GM12892 (cell line): Measurements from ENCODE around the gene TRAPPC3.

Experiments used
- DNase-seq: peaks from one replicate; pipeline ENCODE4 v3.0.0; 2011; ENCODE audit not compliant: insufficient read length
- FAIRE-seq: peaks from 2 replicates; lab custom pipeline; 2011; peaks lifted over from hg19 to GRCh38; lab: Jason Lieb, UNC
- POLR2A ChIP-seq: IDR thresholded peaks from 2 replicates; pipeline ENCODE4 v1.6.1; 2011; ENCODE audit warnings: low read depth, low read length, control low read depth
- POLR2AphosphoS5 ChIP-seq: IDR thresholded peaks from 2 replicates; pipeline ENCODE4 v1.6.1; 2011; ENCODE audit warnings: low read depth, low read length, control low read depth
- TAF1 ChIP-seq: IDR thresholded peaks from 2 replicates; pipeline ENCODE4 v1.6.1; 2011; ENCODE audit warnings: low read depth, mild to moderate bottlenecking, control low read depth, low read length, borderline replicate concordance

The TRAPPC3 gene

DNA sequence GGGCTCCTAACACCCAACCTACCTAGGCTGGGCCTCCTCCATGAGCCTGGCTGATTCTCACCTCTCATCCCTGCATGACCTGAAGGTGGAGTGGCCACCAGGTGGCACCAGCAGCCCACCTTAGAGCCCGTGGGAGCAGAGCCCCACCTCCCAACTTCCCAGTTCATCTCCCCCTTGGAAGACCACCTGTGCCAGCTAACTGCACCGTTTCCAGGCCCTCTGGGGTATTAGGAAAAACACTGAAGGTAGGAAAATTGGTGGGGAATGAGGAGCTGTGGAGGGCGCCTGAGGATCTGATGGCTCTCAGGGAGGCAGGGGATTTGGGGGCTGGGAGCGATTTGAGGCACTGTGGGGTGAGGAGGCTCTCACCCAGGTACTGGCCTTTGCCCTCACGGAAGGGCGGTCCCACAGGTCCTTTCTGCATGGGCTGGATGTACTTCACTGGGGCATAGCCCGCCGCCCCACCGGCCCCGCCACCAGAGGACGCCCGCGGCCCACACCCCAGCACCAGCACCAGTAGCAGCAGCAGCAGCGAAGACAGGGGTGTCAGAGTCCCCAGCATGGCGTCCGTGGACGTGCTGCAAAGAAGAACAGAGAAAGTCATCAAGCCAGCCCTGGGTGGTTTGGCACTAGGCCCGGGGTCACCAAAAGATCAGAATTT, 49.5 kb downstream of the TRAPPC3 start:
- TF ChIP-seq POLR2AphosphoS5 (no peak), TAF1 (no peak), POLR2A (no peak)
- FAIRE-seq (peak; percentile 85), DNase-seq (peak; percentile 82)

DNA sequence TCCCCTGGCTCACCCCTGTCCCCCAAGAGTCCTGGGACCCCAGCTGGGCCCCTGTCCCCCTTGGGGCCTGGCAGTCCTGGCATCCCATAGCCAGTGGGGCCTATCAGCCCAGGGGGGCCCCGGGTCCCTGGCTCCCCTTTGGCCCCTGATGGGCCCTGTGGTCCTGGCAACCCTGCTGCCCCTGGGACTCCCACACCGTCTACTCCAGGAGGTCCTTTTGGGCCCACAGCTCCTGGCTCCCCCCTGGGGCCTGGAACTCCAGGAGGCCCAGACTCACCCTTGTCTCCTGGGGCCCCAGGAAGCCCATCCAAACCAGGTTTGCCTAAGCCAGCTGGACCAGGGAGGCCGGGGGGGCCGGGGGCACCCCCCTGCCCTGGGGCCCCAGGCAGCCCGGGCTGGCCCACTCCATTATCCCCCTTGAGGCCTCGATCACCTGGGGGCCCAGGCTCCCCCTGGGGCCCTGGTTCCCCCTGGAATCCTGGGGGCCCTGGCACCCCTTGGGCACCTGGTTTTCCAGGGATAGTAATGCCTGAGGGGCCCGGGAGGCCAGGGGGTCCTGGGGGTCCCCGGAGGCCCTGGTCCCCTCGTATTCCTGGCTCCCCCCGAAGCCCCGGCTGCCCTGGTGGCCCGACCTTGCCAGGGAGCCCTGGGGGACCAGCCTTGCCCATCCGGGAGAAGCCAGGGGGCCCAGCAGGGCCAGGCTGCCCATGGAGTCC, 50.5 kb downstream of the TRAPPC3 start:
- TF ChIP-seq POLR2A, result no peak
- no peak for TF ChIP-seq POLR2AphosphoS5
- TF ChIP-seq TAF1, result no peak
- no peak for FAIRE-seq

DNA sequence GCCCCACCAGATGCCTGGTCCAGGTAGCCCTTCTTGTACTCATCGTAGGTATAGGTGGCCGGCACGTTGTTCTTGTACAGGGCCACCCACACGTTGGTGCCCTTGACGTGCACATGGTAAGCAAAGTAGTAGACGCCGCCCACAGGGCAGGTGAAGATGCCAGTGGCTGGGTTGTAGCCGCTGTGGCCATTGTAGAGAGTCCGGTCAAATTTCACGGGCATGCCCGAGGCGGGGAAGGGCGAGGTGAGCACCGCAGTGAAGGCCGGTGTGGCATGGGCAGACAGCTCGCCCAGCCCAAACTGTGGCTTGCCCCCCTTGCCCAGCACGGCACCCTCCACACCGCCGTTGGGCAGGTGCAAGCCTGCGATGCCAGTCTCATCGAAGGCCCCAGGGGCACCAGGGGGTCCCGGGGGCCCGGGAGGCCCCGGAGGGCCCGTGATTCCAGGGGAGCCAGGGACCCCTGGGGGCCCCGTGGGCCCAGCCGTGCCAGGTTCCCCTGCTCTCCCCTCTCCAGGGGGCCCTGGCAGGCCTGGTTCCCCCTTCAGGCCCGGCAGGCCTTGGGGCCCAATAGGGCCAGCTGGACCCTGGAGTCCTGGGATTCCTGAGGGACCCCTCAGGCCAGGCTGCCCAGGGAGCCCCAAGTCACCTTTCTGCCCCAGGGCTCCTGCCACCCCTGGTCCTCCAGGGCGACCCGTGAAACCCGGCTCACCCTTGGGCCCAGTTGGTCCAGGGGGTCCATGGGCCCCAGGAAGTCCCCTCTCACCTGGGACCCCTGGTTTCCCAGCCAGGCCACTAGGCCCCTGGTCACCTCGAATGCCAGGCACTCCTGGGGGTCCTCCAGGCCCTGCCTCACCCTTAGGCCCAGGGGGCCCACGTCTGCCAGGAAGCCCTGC, 51.3 kb downstream of the TRAPPC3 start:
- FAIRE-seq, result no peak

More for the DNA sequence above, 50.5 kb downstream of the TRAPPC3 start:
- no peak for DNase-seq

DNA sequence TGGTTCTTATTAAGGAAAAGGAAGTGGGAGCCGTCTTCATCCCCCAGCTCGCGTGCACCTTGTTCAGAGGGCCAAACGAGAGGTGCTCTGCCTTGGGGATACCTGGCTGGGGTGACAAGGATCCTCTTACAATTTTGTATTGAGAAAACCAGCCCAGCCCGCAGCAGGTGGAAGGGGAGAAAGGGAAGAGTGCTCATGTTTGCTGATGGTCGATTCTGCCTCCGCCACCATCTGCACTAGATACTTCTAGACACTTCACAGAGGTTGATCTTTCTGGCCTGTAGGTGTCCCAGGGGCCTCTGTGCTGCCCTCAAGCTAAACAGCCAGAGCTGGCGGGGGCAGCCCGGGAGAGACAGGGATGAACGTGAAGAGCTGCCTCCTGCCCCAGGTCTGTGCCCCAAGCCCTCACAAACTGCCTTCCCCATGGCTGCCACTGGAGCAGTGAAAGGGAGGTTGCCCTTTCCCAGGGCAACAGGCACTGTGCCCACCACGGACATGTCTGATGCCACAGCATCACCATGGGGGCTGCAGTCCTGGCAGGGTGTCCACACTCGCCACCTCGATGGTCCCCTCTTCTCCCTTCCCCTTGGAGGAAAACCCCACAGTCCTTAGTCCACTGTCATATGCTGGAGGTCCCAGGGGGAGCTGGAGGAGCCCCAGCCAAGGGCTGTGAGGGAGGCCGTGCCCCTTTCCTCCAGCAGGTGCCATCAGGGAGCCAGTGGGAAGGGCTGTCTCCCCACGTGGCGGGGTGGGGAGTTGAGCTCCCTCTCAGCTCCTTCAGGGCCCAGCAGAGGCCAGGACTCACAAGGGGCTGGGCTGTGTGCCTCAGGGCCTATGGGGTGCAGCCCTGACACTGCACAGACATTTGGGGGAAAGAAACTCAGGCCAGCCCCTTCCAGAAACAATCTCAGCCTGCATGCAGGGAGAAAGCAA, 52.5 kb downstream of the TRAPPC3 start:
- no peak for DNase-seq
- no peak for TF ChIP-seq TAF1
- TF ChIP-seq POLR2A, result no peak
- no peak for TF ChIP-seq POLR2AphosphoS5
- no peak for FAIRE-seq

More for the DNA sequence above, 51.3 kb downstream of the TRAPPC3 start:
- no peak for DNase-seq
- TF ChIP-seq POLR2AphosphoS5, result no peak

DNA sequence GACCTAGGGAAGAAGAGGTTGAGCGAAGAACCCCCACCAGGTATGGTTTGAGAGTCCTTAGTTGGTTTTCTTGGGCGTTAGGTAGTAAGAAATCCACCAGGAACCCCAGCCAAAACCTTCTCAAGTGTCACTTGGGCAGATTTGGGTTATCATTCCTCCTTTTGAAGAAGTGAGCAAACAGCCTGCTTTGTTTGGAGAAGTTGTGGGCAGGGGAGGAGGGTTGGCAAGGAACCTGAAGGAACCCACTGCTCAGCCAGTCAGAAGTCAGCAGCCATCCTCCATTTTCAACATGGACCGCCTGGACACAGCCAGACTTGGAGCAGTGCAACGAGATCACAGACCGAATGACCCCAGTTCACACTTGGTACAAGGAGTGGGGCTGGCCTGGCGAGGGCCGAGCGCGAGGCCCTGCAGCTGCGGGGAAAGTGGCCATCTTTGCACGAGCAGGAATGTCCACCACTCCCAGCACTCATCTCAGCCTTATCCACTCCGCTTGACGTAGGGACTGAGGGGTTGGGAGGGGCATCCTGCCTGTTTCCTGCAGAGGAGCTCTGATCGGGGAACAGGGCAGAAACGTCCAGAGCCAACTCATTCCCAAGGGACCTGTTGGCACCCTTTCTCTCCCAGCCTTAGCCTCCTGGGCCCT, 53.4 kb downstream of the TRAPPC3 start:
- DNase-seq (no peak), FAIRE-seq (no peak)
- TF ChIP-seq TAF1 (no peak), POLR2AphosphoS5 (no peak; the same call in 1 of the 2 replicates), POLR2A (no peak)

DNA sequence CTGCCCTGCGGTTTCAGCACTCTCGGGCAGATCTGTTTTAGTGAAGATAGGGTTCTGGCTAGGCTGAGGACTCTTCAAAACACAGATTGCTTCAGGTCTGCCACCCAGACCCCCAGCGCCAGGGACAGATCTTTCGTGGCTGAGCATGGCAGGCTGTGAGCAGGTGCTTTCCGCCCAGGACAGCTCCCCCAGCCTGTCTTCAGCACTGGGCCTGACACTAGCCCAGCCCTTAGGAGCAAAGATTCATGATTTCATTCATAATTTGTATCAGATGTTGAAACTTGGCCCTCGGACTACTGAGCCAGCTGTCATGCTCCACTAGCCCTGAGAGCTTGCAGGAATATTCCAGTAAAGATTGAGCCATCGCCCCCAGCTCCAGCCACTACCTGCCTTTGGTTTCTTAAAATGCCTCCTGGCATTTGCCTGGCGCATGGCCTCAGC, 54.6 kb downstream of the TRAPPC3 start:
- DNase-seq, result no peak
- FAIRE-seq, result no peak
- TF ChIP-seq POLR2AphosphoS5 (no peak), POLR2A (no peak), TAF1 (no peak)

DNA sequence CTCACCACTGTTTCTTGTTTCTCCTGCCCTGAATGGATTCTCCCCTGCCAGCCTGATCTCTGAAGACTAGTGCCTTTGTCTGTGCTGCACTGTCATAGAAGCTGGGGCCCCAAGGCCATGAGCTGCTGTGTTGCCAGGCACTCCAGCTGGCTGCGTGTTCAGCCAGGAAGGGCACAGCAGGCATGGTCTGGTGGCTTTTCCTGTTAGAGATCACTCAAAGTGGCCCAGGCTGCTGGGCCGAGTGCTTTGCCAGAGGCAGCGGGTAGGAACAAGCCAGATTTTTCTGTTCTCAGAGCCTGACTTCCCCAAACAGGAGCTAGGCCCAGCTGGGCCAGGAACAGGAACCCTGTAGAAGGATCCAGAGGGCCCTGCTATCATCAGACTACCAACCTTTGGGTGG, 55.4 kb downstream of the TRAPPC3 start:
- FAIRE-seq, result no peak
- no peak for DNase-seq
- TF ChIP-seq POLR2AphosphoS5 (no peak), TAF1 (no peak)

DNA sequence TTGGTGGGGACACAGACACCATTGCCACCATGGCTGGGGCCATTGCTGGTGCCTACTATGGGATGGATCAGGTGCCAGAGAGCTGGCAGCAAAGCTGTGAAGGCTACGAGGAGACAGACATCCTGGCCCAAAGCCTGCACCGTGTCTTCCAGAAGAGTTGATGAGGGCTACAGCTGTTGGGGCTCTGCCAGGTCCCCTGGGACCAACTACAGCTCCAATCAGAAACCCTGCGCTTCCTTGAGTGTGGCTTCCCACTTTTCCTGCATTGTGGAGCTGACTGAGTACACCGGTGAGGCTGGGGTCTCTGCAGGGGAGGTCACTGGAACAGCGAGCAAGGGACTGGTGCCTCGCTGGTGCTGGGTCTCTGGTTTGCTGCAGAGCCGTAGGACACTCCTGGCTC, 56.1 kb downstream of the TRAPPC3 start:
- FAIRE-seq (no peak), DNase-seq (no peak)
- TF ChIP-seq POLR2A (no peak), TAF1 (no peak), POLR2AphosphoS5 (no peak)

DNA sequence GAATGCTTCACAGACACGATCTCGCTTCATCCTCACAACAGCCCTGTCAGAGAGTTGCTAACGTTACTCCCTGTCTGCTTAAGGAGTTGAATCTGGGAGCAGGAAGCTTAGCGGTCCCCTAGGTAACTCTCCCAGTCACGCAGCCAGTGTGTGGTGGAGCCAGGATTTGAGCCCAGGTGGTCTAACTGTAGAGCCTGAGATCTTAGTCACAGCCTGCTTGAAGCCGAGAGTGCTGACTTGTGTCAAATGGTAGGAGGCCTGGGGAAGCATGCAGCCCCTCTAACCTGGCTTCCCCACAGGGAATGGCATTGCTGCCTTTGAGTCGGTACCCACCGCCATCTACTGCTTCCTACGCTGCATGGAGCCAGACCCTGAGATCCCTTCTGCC, 56.5 kb downstream of the TRAPPC3 start:
- TF ChIP-seq POLR2AphosphoS5 (no peak), TAF1 (no peak), POLR2A (no peak; the same call in 1 of the 2 replicates)
- FAIRE-seq (no peak), DNase-seq (no peak)

DNA sequence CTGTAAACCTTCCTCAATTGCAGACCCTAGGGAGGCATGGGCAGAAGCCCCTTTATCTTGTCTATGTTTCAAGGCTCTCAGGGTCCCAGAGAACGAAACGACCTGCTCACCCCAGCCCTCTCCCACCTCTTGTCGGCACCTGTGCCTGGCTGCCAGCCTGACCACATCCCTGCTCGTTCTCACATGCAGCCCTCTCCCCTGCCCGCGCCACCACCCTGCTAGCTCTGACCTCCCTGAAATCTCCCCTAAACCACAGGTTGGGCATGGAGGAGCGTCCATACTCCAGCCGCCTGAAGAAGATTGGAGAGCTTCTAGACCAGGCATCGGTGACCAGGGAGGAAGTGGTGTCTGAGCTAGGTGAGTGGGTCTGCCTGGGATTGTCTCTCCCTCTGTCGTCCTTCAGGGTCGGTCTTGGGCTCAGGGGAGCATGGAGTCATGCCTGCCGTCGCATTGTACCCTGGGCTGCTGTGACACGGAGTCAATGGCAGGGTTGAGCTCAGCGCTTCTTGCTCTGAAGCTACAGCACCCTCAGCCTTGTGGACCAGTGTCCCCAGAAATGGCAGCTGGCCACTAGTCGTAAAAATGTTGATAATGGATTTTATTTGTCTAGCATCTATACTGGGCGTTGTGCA, 57.0 kb downstream of the TRAPPC3 start:
- no peak for DNase-seq
- TF ChIP-seq POLR2A, result no peak
- no peak for TF ChIP-seq TAF1
- TF ChIP-seq POLR2AphosphoS5, result no peak
- no peak for FAIRE-seq
